ENCODE measurements around the gene CHD9. TPM values are rescaled to one million over a fixed set of nuclear protein-coding genes. Genes with fewer than 3 reads are reported as not detected.

The CHD9 gene
- total RNA-seq, 1 donor from 2014 or later = 81.4 TPM

DNA sequence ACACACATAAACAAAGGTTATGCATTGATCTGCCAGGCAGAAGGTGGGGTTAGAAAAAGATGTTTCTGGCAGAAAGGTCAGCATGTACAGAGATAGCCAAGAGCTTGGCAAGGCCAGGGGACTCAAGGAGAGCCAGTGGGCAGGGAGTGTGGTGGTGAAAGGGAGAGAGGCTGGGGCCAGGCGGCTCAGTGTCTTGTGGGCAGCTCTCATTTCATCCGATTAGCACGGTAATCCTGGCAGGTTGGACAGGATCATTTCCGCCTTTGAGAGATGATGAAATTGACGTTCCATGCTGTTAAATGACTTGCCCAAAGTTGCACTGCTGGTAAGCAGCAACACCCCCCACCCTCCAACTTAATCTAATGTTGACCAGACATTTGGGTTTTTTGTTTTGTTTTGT lies 3.6 kb downstream of the CHD9 start:
- peaks cover 39% of the 10 kb centered on the region for H3K4me1 ChIP-seq
- no peak for DNase-seq
- TF ChIP-seq, protein P1, sequence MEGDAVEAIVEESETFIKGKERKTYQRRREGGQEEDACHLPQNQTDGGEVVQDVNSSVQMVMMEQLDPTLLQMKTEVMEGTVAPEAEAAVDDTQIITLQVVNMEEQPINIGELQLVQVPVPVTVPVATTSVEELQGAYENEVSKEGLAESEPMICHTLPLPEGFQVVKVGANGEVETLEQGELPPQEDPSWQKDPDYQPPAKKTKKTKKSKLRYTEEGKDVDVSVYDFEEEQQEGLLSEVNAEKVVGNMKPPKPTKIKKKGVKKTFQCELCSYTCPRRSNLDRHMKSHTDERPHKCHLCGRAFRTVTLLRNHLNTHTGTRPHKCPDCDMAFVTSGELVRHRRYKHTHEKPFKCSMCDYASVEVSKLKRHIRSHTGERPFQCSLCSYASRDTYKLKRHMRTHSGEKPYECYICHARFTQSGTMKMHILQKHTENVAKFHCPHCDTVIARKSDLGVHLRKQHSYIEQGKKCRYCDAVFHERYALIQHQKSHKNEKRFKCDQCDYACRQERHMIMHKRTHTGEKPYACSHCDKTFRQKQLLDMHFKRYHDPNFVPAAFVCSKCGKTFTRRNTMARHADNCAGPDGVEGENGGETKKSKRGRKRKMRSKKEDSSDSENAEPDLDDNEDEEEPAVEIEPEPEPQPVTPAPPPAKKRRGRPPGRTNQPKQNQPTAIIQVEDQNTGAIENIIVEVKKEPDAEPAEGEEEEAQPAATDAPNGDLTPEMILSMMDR (IDR thresholded peaks at IDR 0.05) = no peak
- H3K4me3 ChIP-seq = no peak overlapping the region
- intact Hi-C loops (cut with DNase I) = loop anchor here (5.0 kb wide), 1 partner anchor 99 kb away; no protein-coding TSS in a partner anchor
- ATAC-seq = no peak
- no peaks in the 10 kb centered on the region for H3K9me3 ChIP-seq
- H3K27ac ChIP-seq = no peak overlapping the region
- no peaks in the 10 kb centered on the region for H3K36me3 ChIP-seq
- H3K27me3 ChIP-seq = no peaks in the 10 kb centered on the region

DNA sequence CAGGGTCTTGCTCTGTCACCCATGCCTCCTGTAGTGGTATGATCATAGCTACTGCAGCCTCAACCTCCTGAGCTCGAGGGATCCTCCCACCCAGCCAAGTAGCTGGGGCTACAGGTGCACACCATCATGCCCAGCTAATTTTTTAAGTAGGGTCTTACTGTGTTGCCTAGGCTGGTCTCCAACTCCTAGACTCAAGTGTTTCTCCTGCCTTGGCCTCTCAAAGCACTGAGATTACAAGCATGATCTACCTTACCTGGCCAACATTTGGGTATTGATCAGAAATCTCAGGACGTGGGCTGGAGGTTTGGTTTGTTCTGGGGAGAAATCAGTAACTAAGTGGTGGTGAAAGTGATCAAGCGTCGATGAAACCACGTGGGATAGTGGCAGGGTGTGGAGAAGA lies 4.1 kb downstream of the CHD9 start:
- no peak overlapping the region for H3K4me3 ChIP-seq
- H3K4me1 ChIP-seq = peaks cover 39% of the 10 kb centered on the region
- no peak overlapping the region for H3K27ac ChIP-seq
- ATAC-seq (no peak), DNase-seq (no peak)
- no peaks in the 10 kb centered on the region for H3K9me3 ChIP-seq
- intact Hi-C loops (cut with DNase I) = loop anchor here (5.0 kb wide), 1 partner anchor 98 kb away; no protein-coding TSS in a partner anchor
- TF ChIP-seq, protein P1 (IDR thresholded peaks at IDR 0.05) = no peak
- H3K27me3 ChIP-seq = no peaks in the 10 kb centered on the region
- no peaks in the 10 kb centered on the region for H3K36me3 ChIP-seq

DNA sequence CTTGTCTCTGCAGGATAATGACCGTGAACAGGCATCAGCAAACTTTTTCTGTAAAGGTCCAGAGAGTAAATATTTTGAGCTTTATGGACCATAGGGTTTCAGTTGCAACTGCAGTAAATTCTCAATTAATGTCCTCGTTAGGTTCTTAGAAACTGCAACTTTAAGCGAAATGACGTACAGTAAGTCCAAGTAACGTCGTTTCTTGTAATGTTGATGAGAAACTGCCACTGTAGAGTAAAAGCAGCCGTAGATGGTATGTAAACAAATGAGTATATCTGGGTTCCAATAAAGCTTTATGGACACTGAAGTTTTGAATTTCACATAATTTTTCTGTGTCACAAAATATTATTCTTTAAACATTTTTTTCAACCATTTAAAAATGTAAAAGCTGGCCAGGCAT lies 4.9 kb downstream of the CHD9 start:
- DNase-seq (no peak), ATAC-seq (no peak)
- no peaks in the 10 kb centered on the region for H3K9me3 ChIP-seq
- no peaks in the 10 kb centered on the region for H3K27me3 ChIP-seq
- H3K4me3 ChIP-seq = no peak overlapping the region
- H3K4me1 ChIP-seq = peaks cover 33% of the 10 kb centered on the region
- H3K27ac ChIP-seq = no peak overlapping the region
- TF ChIP-seq, protein P1 (IDR thresholded peaks at IDR 0.05) = no peak
- H3K36me3 ChIP-seq = no peaks in the 10 kb centered on the region
- intact Hi-C loops (cut with DNase I) = loop anchor here (5.0 kb wide), 1 partner anchor 98 kb away; no protein-coding TSS in a partner anchor

DNA sequence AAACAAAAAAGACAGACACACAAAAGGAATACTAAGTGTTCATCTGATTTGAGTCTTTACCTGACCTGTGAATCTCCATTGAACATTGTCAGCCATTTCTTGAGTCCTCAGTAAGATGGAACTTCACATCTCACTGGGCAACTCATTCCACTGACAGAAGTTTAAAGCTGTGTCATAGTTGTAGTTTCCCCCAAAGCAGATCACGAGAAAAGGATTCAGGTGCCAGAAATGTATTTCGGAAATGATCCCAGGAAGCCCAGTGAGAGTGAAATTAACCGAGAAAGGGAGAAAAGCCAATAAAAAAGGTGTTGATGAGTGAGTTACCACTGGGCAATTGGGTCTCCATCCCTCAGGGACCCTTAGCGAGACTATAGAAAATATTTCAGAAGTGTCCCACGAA lies 6.5 kb downstream of the CHD9 start:
- ATAC-seq (no peak), DNase-seq (no peak)
- intact Hi-C loops (cut with DNase I) = no loop called here
- H3K4me3 ChIP-seq = no peak overlapping the region
- H3K4me1 ChIP-seq = peaks cover 38% of the 10 kb centered on the region
- H3K27ac ChIP-seq = no peak overlapping the region
- H3K36me3 ChIP-seq = no peaks in the 10 kb centered on the region
- TF ChIP-seq, protein P1 (IDR thresholded peaks at IDR 0.05) = no peak
- no peaks in the 10 kb centered on the region for H3K27me3 ChIP-seq
- H3K9me3 ChIP-seq = no peaks in the 10 kb centered on the region

DNA sequence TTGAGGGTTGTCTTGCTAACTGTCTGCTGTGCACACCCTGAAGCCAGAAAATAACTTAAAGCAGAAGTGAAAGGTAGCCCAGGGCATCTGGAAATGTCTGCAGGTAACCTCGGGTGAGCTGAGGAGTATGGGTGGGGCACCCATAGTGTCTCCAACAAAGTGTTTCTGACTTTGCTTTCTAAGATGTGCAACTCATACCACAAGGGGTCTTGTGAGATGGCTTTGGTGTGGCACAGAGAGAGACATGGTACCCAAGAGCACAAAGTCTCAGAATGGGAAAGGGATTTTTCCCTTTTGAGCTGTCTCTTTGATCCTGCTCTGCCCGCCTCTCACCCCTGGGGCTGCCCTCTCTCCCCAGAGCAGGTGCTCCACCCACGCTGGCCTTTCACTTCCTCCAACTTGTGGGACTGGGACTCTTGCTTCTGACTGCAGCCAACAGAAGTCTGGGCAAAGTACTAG lies 6.9 kb downstream of the CHD9 start:
- ATAC-seq (peak; percentile 92), DNase-seq (peak; percentile 77)
- no peak overlapping the region for H3K4me3 ChIP-seq
- no peaks in the 10 kb centered on the region for H3K36me3 ChIP-seq
- intact Hi-C loops (cut with DNase I) = no loop called here
- TF ChIP-seq, protein P1 (IDR thresholded peaks at IDR 0.05) = no peak
- peaks cover 34% of the 10 kb centered on the region for H3K4me1 ChIP-seq
- H3K27ac ChIP-seq = no peak overlapping the region
- no peaks in the 10 kb centered on the region for H3K9me3 ChIP-seq
- H3K27me3 ChIP-seq = no peaks in the 10 kb centered on the region

DNA sequence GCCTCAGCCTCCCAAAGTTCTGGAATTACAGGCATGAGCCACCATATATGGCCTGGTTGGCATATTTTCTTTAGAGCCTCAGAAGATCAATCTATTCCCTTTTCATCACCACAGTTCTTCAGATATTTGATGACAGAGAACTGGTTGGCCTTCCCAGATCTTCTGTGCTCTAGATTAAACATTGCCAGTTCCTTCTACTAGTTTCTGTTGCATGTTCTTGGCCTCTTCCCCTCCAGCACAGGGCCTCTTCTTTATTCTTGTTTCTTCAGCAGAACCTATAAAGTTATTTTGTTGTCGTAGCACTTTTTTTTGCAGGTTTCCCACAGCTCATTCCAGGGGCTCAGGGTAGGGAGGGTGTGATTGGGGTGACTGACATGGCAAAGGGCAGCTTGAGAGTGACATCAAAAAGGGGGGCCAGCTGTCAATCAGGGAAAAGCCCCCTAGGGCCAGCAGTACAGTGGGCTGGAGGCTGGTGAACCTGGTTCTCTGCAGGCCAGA lies 9.3 kb downstream of the CHD9 start:
- DNase-seq (no peak), ATAC-seq (no peak)
- no peak overlapping the region for H3K27ac ChIP-seq
- no peaks in the 10 kb centered on the region for H3K9me3 ChIP-seq
- H3K4me3 ChIP-seq = no peak overlapping the region
- H3K27me3 ChIP-seq = no peaks in the 10 kb centered on the region
- TF ChIP-seq, protein P1 (IDR thresholded peaks at IDR 0.05) = no peak
- no peaks in the 10 kb centered on the region for H3K36me3 ChIP-seq
- H3K4me1 ChIP-seq = peaks cover 33% of the 10 kb centered on the region
- intact Hi-C loops (cut with DNase I) = no loop called here

All from upper lobe of right lung (tissue), 1 donor.